SU-DHL-6 (cell line): ENCODE data around the gene SNAP23.

ENCODE experiments used
- CTCF ChIP-seq: fragments of 200-600 bp; sonication (generic); IDR thresholded peaks from one replicate; pipeline ENCODE4 v1.5.1; 2017; ENCODE audit warnings: antibody characterized with exemption, mild to moderate bottlenecking, low read length, moderate library complexity; ENCODE audit not compliant: insufficient read depth, poor library complexity, severe bottlenecking
- EZH2phosphoT487 ChIP-seq: fragments of 200-600 bp; sonication (generic), shearing (Covaris generic); conservative IDR thresholded peaks from 2 replicates; pipeline ENCODE4 v1.6.1; 2018; ENCODE audit warnings: mild to moderate bottlenecking, antibody characterized with exemption, low read length, moderate library complexity, mixed read lengths

- TF ChIP-seq CTCF (no peak), EZH2phosphoT487 (no peak)
Measured at GRCh38 chr15:42448281-42448680, 47.2 kb upstream of the SNAP23 start.
